ENCODE results near the gene PURA.

Gene PURA

GRCh38 chr5:140113699-140114263 lies at the start of gene PURA:
PURA (plus strand) TSS chr5:140114109; CDS start chr5:140114182, 73 bp downstream.
- DNase-seq: peak; percentile 93

GRCh38 chr5:140072812-140073211 lies 41.1 kb upstream of the PURA start:
- DNase-seq: no peak

DNA sequence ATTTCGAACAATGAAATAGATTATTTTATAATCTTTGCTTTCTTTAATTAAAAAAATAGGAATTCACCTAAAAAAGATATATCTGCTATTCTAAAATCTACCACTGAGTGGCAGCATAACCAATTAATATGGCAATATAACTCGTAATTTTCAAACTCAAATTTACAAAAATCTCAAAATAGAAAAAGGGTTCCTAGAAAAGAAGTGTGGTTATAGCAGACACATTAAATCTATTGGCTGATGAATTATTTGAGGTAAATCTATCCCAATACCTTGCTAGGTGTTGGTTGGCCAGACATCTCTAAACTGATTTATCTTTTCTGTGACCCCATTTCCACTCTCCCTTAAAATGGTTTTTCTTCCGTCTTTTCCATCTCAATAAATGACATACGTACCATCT lies 40.6 kb upstream of the PURA start:
- no peak for DNase-seq

DNA sequence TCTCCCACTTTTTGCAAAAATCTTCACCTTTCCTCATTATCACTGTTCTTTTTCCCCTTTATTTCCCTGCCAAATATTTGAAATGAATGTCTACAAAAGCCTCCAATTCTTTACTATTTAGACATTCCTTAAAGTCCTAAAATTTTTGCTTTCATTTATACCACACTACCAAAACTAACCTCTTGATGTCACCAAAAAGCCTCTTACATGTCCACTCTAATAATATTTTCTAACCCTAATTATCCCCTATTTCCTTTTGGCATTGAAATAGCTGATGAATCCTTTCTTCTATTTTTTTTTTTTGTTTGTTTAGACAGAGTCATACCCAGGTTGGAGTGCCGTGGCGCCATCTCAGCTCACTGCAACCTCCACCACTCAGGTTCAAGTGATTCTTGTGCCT lies 38.5 kb upstream of the PURA start:
- DNase-seq: peak; percentile 28

DNA sequence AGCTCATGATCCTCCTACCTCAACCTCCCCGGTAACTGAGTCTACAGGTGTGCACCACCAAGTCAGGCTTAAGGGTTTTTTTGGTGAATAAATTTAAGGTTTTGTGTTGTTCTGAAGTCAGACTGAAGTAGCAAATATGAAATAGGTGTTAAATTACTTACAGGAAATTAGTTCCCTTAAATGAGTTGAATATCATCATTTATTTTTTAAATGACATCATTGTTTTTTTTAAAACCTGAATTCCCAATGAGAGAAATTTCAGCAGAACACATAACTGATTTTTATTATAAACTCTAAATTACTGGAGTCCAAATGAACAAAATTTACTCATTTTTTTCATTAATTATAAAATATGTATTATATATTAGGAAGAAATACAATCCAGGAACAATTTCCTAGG lies 37.8 kb upstream of the PURA start:
- DNase-seq: no peak

GRCh38 chr5:140076788-140077187 lies 37.1 kb upstream of the PURA start:
- no peak for DNase-seq

- DNase-seq: no peak
These were observed 30.8 kb upstream of the PURA start for GRCh38 chr5:140083120-140083519.

GRCh38 chr5:140083650-140084049 lies 30.3 kb upstream of the PURA start:
- DNase-seq: no peak

DNA sequence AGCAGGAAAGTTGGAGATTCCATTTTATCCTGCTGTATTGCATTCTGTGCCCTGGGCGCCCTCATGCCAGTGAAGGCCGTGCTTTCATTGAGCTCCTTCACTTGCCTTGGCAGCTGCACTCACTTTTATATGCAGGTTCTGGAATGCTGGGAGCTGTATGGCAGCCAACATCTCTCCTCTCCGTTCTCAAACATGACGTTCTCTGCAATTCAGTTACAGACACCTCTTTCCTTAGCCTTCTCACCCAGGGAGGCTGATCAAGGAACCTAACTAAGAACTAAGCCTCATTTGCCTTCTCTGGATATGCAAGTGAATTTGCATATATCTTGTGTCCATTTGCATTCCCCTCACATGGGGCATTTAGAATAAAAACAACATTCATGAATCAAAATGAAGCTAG lies 29.4 kb upstream of the PURA start:
- no peak for DNase-seq

DNA sequence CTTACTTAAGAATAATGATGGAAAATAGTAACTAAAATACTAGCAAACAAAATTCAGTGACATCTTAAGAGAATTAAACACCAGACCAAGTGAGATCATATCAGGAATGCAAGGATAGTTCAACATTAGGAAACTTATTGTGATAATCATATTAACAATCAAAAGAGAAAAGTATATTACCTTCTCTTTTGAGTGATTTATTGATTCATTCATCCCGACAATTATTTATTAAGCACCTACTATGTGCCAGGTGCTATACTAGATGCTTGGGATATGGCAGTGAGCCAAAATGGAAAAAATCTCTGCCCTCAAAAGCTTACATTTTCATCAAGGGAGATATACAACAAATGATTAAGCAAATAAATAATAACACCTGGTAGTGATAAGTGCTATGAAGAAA lies 23.7 kb upstream of the PURA start:
- no peak for DNase-seq

DNA sequence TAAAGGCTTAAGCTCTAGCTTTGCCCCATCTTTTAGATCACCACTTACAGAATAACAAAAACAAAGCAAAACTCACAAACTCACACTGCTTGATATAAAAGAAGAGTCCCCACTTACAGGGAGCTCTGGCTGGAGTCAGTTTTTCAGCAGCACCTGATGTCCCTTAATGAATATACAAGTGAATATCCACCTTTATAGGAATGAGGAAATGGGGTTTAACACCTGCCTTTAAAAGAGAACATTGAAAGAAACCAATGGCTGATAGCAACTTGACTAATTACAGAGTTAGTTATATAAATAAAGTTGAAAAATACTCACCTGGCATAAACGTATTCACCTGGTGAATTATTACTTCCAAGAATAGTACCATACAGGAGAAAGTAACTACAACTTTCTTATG lies 20.7 kb upstream of the PURA start:
- no peak for DNase-seq

- no peak for DNase-seq
These were observed 20.0 kb upstream of the PURA start for GRCh38 chr5:140093866-140094265.

DNA sequence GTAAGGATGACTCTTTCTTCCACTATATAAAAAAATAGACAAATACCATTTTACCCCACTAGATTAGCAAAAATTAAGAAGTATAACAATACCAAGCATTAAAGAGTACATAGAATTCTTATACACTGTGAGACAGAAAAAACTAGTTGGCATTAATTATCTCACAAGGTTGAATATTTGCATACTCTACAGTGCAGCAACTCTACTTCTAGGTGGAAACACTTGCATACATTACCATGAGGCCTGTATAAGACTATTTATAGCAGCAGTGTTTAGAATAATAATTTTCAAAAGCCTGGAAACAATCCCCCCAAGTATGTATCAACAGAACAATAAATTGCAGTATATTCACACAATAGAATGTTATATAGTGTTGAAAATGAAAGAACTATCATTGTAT lies 19.0 kb upstream of the PURA start:
- no peak for DNase-seq

GRCh38 chr5:140101179-140101578 lies 12.7 kb upstream of the PURA start:
- no peak for DNase-seq

GRCh38 chr5:140103154-140103553 lies 10.8 kb upstream of the PURA start:
- no peak for DNase-seq

- no peak for DNase-seq
These were observed 9.8 kb upstream of the PURA start for GRCh38 chr5:140104100-140104499.

- no peak for DNase-seq
These were observed 7.8 kb upstream of the PURA start for GRCh38 chr5:140106101-140106500.

GRCh38 chr5:140106805-140107311 lies 7.1 kb upstream of the PURA start:
- DNase-seq: no peak

DNA sequence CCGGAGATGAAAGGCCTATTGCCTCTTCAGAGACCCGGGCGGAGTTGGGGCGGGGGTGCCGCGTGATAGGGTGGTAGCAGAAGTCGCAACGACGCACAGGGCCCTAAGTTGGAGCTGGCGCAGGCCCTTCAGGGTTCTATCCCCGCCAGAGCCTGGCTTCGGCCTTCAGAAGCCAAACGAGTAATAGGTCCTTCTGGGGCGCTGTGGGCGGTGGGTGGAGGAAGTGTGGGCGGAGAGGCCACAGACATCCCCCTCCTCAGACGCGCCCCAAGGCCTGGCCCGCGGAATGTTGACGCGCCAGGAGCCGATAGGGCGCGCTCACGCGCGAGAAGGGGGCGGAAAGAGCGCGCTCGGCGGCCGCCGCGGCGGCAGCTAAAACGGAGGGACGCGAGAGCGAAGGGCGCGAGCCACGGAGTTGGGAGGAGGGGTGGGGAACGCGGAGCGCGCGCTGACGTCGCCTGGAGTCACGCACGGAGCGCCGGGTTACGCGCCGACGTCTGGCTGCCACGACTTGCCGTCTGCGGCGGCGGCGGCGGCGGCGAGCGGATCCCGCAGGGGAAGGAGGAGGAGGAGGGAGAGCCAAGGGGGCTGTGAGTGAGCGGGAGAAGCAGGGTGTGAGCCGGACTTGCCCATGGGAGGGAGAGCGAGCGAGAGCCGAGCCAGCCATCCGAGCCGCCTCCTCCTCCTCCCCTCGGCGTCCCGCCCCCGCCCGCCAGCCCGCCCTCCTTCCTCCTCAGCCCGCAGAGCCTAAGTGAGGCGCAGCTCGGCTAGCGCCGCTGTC lies 6.4 kb upstream of the PURA start:
- DNase-seq: peak; percentile 94

DNA sequence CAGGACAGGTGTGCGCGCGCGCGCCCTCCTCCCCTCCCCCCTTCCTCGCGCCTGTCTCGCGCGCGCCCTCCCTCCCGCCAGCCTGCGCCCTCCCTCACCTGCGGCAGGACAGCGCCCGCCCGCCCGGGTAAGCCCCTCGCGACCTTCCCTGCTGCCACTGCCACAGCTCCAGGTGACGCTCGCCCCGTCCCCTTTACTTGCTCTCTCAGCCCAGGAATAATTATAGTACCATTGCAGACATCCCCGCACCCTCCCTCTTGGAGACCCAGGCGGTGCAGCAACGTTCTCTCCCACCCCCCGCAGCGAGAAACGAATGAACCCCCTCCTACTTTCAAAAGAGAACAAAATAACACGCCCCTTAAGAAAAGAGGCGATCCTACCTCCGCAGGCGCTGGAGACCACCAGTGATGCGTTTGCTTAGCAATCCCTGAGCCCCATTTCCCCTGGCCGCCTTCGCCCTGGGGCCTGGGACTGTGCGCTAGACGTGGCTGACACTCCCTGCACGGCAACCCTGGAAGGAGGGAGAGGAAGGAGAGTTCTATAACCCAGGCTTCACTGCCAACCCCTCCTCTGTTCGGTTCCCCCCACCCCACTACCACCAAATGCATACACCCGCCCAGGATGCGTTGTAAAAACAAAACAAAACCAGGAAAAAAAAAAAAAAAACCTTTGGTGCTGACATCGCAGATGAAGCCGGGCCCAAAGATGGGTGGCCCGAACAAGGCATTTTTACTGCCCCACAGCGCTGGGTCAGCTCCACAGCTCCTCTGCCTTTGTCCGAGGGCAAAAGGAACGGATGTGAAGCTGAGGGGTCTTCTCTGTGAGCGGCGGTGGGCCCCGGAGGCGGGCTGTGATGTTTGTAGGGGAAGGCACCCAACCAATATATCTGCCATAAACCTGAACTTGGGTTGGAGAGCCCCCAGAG lies 5.6 kb upstream of the PURA start:
- peak; percentile 67 for DNase-seq

DNA sequence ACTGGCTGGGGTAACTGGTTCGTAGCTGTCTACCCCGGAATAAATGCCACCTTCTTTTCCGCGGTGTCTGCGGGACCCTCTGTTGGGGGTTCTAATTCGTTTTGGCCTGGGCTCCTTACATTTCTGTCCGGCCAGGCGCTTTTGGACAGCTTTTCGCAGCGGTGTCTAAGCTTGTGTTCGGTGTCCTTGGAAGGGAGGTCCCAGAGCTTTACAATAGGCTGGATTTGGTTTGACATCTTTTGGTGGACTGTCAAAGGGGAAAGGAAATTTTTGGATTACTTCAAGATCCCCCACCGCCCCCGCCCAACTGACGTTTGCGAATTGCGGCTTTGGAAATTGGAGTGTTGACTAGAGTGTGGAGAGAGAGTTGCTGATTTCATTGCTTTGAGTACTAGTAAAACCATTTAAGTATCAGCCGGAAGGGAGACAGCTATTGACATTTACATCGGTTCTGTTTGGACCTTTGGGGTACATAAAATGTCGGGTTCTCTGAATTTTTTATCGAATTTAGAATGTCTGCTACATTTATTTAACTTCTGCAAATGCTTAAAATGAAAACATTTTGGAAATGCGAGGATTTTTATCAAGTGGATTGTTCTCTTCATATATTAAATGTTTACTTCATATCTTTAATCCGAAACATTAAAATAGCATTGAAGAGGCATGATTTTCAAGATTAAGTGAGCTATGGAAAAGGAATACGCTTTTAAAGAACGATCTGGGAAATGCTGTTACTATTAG lies 4.7 kb upstream of the PURA start:
- no peak for DNase-seq

- DNase-seq: no peak
These were observed 3.9 kb upstream of the PURA start for GRCh38 chr5:140109759-140110645.

Measured in COR-L47 (cell line).